WTC11 (cell line): ENCODE results near the gene RAI1. TPM values are rescaled to one million over a fixed set of nuclear protein-coding genes. Genes with fewer than 3 reads are reported as not detected.

Experiments used
- ATAC-seq: fragments of 200-7000 bp; cut with Tn5 transposase; 2 replicates; pipeline ENCODE4 v1.10.0; 2021; ENCODE audit warnings: mild to moderate bottlenecking, moderate library complexity
- CTCF ChIA-PET: fragments of 300-600 bp; sonication (Branson Sonifier 250); formaldehyde crosslinking; loops from one replicate; lab custom pipeline; 2021; ENCODE audit warnings: antibody characterized with exemption; lab: Charles Lee
- POLR2A ChIA-PET: fragments of 350-600 bp; sonication (Branson Sonifier 250); formaldehyde crosslinking; loops from one replicate; lab custom pipeline; 2021; ENCODE audit warnings: antibody characterized with exemption; lab: Charles Lee
- DNase-seq: peaks from one replicate; pipeline ENCODE4 v3.0.0; 2021; ENCODE audit warnings: low spot score
- H3K27ac Mint-ChIP-seq: 2 replicates; pipeline ENCODE4 v1.8.0; 2021; ENCODE audit warnings: mixed read lengths
- H3K27me3 Mint-ChIP-seq: 2 replicates; pipeline ENCODE4 v1.8.0; 2021; ENCODE audit warnings: low read depth, mild to moderate bottlenecking, moderate library complexity, mixed read lengths
- H3K36me3 Mint-ChIP-seq: 2 replicates; pipeline ENCODE4 v1.8.0; 2021; ENCODE audit warnings: mixed read lengths
- H3K4me1 Mint-ChIP-seq: 2 replicates; pipeline ENCODE4 v1.8.0; 2022; ENCODE audit warnings: mixed read lengths
- H3K4me3 Mint-ChIP-seq: 2 replicates; pipeline ENCODE4 v1.8.0; 2021; ENCODE audit warnings: mild to moderate bottlenecking, moderate library complexity, mixed read lengths
- H3K9me3 Mint-ChIP-seq: 2 replicates; pipeline ENCODE4 v1.8.0; 2021; ENCODE audit warnings: mixed read lengths
- CREM ChIP-seq: sonication (generic); formaldehyde crosslinking; IDR thresholded peaks from 2 replicates; pipeline ENCODE4 v1.8.1; 2022; ENCODE audit warnings: mild to moderate bottlenecking, missing genetic modification reagents, moderate library complexity
- ERG ChIP-seq: fragments of 250-450 bp; sonication (Bioruptor Pico); IDR thresholded peaks from 2 replicates; pipeline ENCODE4 v1.8.0; 2021; ENCODE audit warnings: mild to moderate bottlenecking
- ETV6 ChIP-seq: sonication (generic); formaldehyde crosslinking; IDR thresholded peaks from 2 replicates; pipeline ENCODE4 v1.8.1; 2022; ENCODE audit warnings: mild to moderate bottlenecking, missing genetic modification reagents
- GABPB1 ChIP-seq: sonication (generic); formaldehyde crosslinking; IDR thresholded peaks from 2 replicates; pipeline ENCODE4 v1.8.1; 2023; ENCODE audit warnings: mild to moderate bottlenecking, missing genetic modification reagents
- GRHL2 ChIP-seq: fragments of 250-450 bp; sonication (Bioruptor Pico); IDR thresholded peaks from 2 replicates; pipeline ENCODE4 v1.8.0; 2022; ENCODE audit warnings: mild to moderate bottlenecking, moderate library complexity; ENCODE audit not compliant: insufficient replicate concordance, severe bottlenecking
- IRF1 ChIP-seq: sonication (generic); formaldehyde crosslinking; IDR thresholded peaks from 2 replicates; pipeline ENCODE4 v1.8.0; 2023; ENCODE audit warnings: missing genetic modification reagents
- JUN ChIP-seq: sonication (generic); formaldehyde crosslinking; IDR thresholded peaks from 2 replicates; pipeline ENCODE4 v1.8.0; 2023; ENCODE audit warnings: mild to moderate bottlenecking, missing genetic modification reagents
- MYBL2 ChIP-seq: sonication (generic); formaldehyde crosslinking; IDR thresholded peaks from 2 replicates; pipeline ENCODE4 v1.8.1; 2023; ENCODE audit warnings: mild to moderate bottlenecking, moderate library complexity, missing genetic modification reagents
- OVOL2 ChIP-seq: fragments of 250-450 bp; sonication (Bioruptor Pico); IDR thresholded peaks from 2 replicates; pipeline ENCODE4 v1.9.0; 2021; ENCODE audit warnings: mild to moderate bottlenecking, borderline replicate concordance
- RELA ChIP-seq: sonication (generic); formaldehyde crosslinking; IDR thresholded peaks from 2 replicates; pipeline ENCODE4 v1.8.1; 2022; ENCODE audit warnings: missing genetic modification reagents, mild to moderate bottlenecking, borderline replicate concordance
- RORB ChIP-seq: fragments of 250-450 bp; sonication (Bioruptor Pico); IDR thresholded peaks from 2 replicates; pipeline ENCODE4 v1.9.0; 2021; ENCODE audit warnings: mild to moderate bottlenecking
- SMAD3 ChIP-seq: sonication (generic); formaldehyde crosslinking; IDR thresholded peaks from 2 replicates; pipeline ENCODE4 v1.8.0; 2022; ENCODE audit warnings: missing genetic modification reagents, mild to moderate bottlenecking, borderline replicate concordance
- SP1 ChIP-seq: sonication (generic); formaldehyde crosslinking; conservative IDR thresholded peaks from 2 replicates; pipeline ENCODE4 v1.8.1; 2022; ENCODE audit warnings: missing genetic modification reagents
- STAT6 ChIP-seq: sonication (generic); formaldehyde crosslinking; conservative IDR thresholded peaks from 2 replicates; pipeline ENCODE4 v1.8.1; 2023; ENCODE audit warnings: mild to moderate bottlenecking, low read depth, missing genetic modification reagents, moderate library complexity
- TEAD1 ChIP-seq: sonication (generic); formaldehyde crosslinking; IDR thresholded peaks from 2 replicates; pipeline ENCODE4 v1.8.0; 2022; ENCODE audit warnings: mild to moderate bottlenecking, missing genetic modification reagents
- TEAD4 ChIP-seq: sonication (generic); formaldehyde crosslinking; IDR thresholded peaks from 2 replicates; pipeline ENCODE4 v1.8.0; 2022; ENCODE audit warnings: mild to moderate bottlenecking, missing genetic modification reagents
- ZNF232 ChIP-seq: sonication (generic); formaldehyde crosslinking; IDR thresholded peaks from 2 replicates; pipeline ENCODE4 v1.8.0; 2022; ENCODE audit warnings: mild to moderate bottlenecking, missing genetic modification reagents
- ZNF416 ChIP-seq: fragments of 250-450 bp; sonication (Bioruptor Pico); IDR thresholded peaks from 2 replicates; pipeline ENCODE4 v1.9.0; 2021; ENCODE audit warnings: mild to moderate bottlenecking, inconsistent platforms
- total RNA-seq: library from RNA; stranded (reverse); gene quantifications from 3 replicates; pipeline ENCODE4 v1.2.3, GENCODE V29; 2021
- TF ChIP-seq, protein P1 (sequence below): sonication (generic); formaldehyde crosslinking; IDR thresholded peaks from 2 replicates; pipeline ENCODE4 v1.8.0; 2022; ENCODE audit warnings: mild to moderate bottlenecking, missing genetic modification reagents
- TF ChIP-seq, protein P2 (sequence below): fragments of 250-450 bp; sonication (Bioruptor Pico); IDR thresholded peaks from 2 replicates; pipeline ENCODE4 v2.1.2; 2022; ENCODE audit warnings: mild to moderate bottlenecking, moderate library complexity
- TF ChIP-seq, protein P3 (sequence below): sonication (generic); formaldehyde crosslinking; IDR thresholded peaks from 2 replicates; pipeline ENCODE4 v1.8.0; 2023; ENCODE audit warnings: mild to moderate bottlenecking, missing genetic modification reagents

The RAI1 gene
- total RNA-seq, 1 experiment from 2014 or later, result 12.7 TPM

GRCh38 chr17:17760872-17761550 is 79.8 kb downstream of the RAI1 start:
- ChIA-PET POLR2A (no interaction called here), CTCF (interaction anchor here (1.0 to 1.6 kb wide), 2 partner anchors 14 to 158 kb away, joined by 3 to 4 read pairs; no protein-coding TSS in a partner anchor)
- DNase-seq, result no peak
- Mint-ChIP-seq H3K36me3 (no peaks in the 10 kb centered on the region), H3K9me3 (no peaks in the 10 kb centered on the region), H3K27me3 (no peaks in the 10 kb centered on the region; the same call in 1 of the 2 replicates), H3K4me1 (peaks cover 10% of the 10 kb centered on the region), H3K4me3 (no peak overlapping the region), H3K27ac (no peak overlapping the region)
- no peak for ATAC-seq
- TF ChIP-seq, protein P1, sequence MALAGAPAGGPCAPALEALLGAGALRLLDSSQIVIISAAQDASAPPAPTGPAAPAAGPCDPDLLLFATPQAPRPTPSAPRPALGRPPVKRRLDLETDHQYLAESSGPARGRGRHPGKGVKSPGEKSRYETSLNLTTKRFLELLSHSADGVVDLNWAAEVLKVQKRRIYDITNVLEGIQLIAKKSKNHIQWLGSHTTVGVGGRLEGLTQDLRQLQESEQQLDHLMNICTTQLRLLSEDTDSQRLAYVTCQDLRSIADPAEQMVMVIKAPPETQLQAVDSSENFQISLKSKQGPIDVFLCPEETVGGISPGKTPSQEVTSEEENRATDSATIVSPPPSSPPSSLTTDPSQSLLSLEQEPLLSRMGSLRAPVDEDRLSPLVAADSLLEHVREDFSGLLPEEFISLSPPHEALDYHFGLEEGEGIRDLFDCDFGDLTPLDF (CRISPR knock-in tag), result no peak
- TF ChIP-seq ZNF416 (CRISPR knock-in tag) (no peak), SMAD3 (CRISPR knock-in tag) (no peak), IRF1 (CRISPR knock-in tag) (no peak), GABPB1 (no peak), RORB (CRISPR knock-in tag) (no peak), STAT6 (no peak), TEAD1 (no peak), ERG (CRISPR knock-in tag) (no peak), OVOL2 (CRISPR knock-in tag) (no peak), ZNF232 (CRISPR knock-in tag) (no peak), MYBL2 (CRISPR knock-in tag) (no peak), CREM (CRISPR knock-in tag) (no peak)
- TF ChIP-seq, protein P2, sequence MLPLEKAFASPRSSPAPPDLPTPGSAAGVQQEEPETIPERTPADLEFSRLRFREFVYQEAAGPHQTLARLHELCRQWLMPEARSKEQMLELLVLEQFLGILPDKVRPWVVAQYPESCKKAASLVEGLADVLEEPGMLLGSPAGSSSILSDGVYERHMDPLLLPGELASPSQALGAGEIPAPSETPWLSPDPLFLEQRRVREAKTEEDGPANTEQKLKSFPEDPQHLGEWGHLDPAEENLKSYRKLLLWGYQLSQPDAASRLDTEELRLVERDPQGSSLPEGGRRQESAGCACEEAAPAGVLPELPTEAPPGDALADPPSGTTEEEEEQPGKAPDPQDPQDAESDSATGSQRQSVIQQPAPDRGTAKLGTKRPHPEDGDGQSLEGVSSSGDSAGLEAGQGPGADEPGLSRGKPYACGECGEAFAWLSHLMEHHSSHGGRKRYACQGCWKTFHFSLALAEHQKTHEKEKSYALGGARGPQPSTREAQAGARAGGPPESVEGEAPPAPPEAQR (CRISPR knock-in tag), result no peak

- H3K4me1 Mint-ChIP-seq, result peaks cover 15% of the 10 kb centered on the region
- DNase-seq, result no peak
- ATAC-seq, result no peak
- POLR2A ChIA-PET, result no interaction called here
- CTCF ChIA-PET, result interaction anchor here (0.7 to 1.3 kb wide), 7 partner anchors 12 to 157 kb away, joined by 3 to 6 read pairs (median 4); no protein-coding TSS in a partner anchor
- H3K36me3 Mint-ChIP-seq, result no peaks in the 10 kb centered on the region
- H3K4me3 Mint-ChIP-seq, result no peak overlapping the region
- no peaks in the 10 kb centered on the region; the same call in 1 of the 2 replicates for H3K27me3 Mint-ChIP-seq
- H3K27ac Mint-ChIP-seq, result no peak overlapping the region
- H3K9me3 Mint-ChIP-seq, result no peaks in the 10 kb centered on the region
- TF ChIP-seq SP1 (CRISPR knock-in tag), result no peak
- TF ChIP-seq, protein P3, sequence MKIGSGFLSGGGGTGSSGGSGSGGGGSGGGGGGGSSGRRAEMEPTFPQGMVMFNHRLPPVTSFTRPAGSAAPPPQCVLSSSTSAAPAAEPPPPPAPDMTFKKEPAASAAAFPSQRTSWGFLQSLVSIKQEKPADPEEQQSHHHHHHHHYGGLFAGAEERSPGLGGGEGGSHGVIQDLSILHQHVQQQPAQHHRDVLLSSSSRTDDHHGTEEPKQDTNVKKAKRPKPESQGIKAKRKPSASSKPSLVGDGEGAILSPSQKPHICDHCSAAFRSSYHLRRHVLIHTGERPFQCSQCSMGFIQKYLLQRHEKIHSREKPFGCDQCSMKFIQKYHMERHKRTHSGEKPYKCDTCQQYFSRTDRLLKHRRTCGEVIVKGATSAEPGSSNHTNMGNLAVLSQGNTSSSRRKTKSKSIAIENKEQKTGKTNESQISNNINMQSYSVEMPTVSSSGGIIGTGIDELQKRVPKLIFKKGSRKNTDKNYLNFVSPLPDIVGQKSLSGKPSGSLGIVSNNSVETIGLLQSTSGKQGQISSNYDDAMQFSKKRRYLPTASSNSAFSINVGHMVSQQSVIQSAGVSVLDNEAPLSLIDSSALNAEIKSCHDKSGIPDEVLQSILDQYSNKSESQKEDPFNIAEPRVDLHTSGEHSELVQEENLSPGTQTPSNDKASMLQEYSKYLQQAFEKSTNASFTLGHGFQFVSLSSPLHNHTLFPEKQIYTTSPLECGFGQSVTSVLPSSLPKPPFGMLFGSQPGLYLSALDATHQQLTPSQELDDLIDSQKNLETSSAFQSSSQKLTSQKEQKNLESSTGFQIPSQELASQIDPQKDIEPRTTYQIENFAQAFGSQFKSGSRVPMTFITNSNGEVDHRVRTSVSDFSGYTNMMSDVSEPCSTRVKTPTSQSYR (CRISPR knock-in tag), result no peak
- TF ChIP-seq TEAD4, result no peak
- TF ChIP-seq GRHL2, result no peak
- no peak for TF ChIP-seq STAT6
- no peak for TF ChIP-seq JUN
- TF ChIP-seq RELA (CRISPR knock-in tag), result no peak
- TF ChIP-seq ETV6 (CRISPR knock-in tag), result no peak
- TF ChIP-seq ZNF232 (CRISPR knock-in tag), result no peak
Measured at GRCh38 chr17:17761894-17762743, 80.9 kb downstream of the RAI1 start.
